Mesenchymal stem cell (in vitro differentiated cells and primary cell): Measurements from ENCODE around the gene ULK4. TPM values are rescaled to one million over a fixed set of nuclear protein-coding genes. Genes with fewer than 3 reads are reported as not detected.

ENCODE experiments used
- DNase-seq: peaks from one replicate; pipeline ENCODE4 v3.0.0-alpha.2; 2013
- H2AFZ ChIP-seq: one replicate; pipeline ENCODE4 v1.6.1; 2013; ENCODE audit warnings: low read depth, mild to moderate bottlenecking, control low read depth, inconsistent platforms, low read length, moderate library complexity
- H2AK5ac ChIP-seq: 2 replicates; pipeline ENCODE4 v1.6.1; 2013; ENCODE audit warnings: low read length, moderate library complexity, mild to moderate bottlenecking, inconsistent platforms; ENCODE audit not compliant: severe bottlenecking
- H2BK120ac ChIP-seq: one replicate; pipeline ENCODE4 v1.6.1; 2013; ENCODE audit warnings: low read depth, mild to moderate bottlenecking, inconsistent platforms, low read length, moderate library complexity
- H2BK12ac ChIP-seq, 2 experiments: one replicate each; pipeline ENCODE4 v1.6.1; 2013; ENCODE audit warnings: inconsistent platforms in 2 of 2, low read length in 2 of 2, mild to moderate bottlenecking in 2 of 2, moderate library complexity in 2 of 2, control low read depth in 1 of 2
- H2BK15ac ChIP-seq: one replicate; pipeline ENCODE4 v1.6.1; 2013; ENCODE audit warnings: mild to moderate bottlenecking, low read depth, inconsistent platforms; ENCODE audit not compliant: poor library complexity, severe bottlenecking
- H2BK5ac ChIP-seq: 2 replicates; pipeline ENCODE4 v1.6.1; 2013; ENCODE audit warnings: low read depth, mild to moderate bottlenecking, low read length, control low read depth, inconsistent platforms; ENCODE audit not compliant: poor library complexity, severe bottlenecking
- H3K14ac ChIP-seq, 2 experiments: one replicate each; pipeline ENCODE4 v1.6.1; 2013; ENCODE audit warnings: inconsistent platforms in 2 of 2, low read length in 2 of 2, control low read depth in 1 of 2, mild to moderate bottlenecking in 1 of 2, moderate library complexity in 1 of 2
- H3K18ac ChIP-seq, 2 experiments: one replicate each; pipeline ENCODE4 v1.6.1; 2013; ENCODE audit warnings: inconsistent platforms in 2 of 2, low read length in 2 of 2, control low read depth in 1 of 2, low read depth in 1 of 2, mild to moderate bottlenecking in 1 of 2
- H3K23ac ChIP-seq, 2 experiments: one replicate each; pipeline ENCODE4 v1.6.1; 2013; ENCODE audit warnings: inconsistent platforms in 2 of 2, low read length in 2 of 2, mild to moderate bottlenecking in 2 of 2, moderate library complexity in 2 of 2, control low read depth in 1 of 2
- H3K27ac ChIP-seq: 2 replicates; pipeline ENCODE4 v1.5.1; 2013; ENCODE audit warnings: mild to moderate bottlenecking, moderate library complexity, low read length, control low read depth, inconsistent platforms; ENCODE audit not compliant: poor library complexity, severe bottlenecking
- H3K27me3 ChIP-seq, 2 experiments: 2 replicates each; pipeline versions ENCODE4 v1.6.1 to v1.7.0; 2013; ENCODE audit warnings: low read length in 2 of 2, mild to moderate bottlenecking in 2 of 2, moderate library complexity in 2 of 2, control low read depth in 1 of 2, inconsistent platforms in 1 of 2; ENCODE audit not compliant: control insufficient read depth in 1 of 2, insufficient read depth in 1 of 2
- H3K36me3 ChIP-seq, 2 experiments: 2 replicates each; pipeline versions ENCODE4 v1.6.1 to v1.7.0; 2013; ENCODE audit warnings: low read length in 2 of 2, control low read depth in 1 of 2, inconsistent platforms in 1 of 2, low read depth in 1 of 2, mild to moderate bottlenecking in 1 of 2; ENCODE audit not compliant: insufficient read depth in 2 of 2, control insufficient read depth in 1 of 2
- H3K4ac ChIP-seq, 2 experiments: one replicate each; pipeline ENCODE4 v1.6.1; 2013; ENCODE audit warnings: inconsistent platforms in 2 of 2, low read length in 2 of 2, mild to moderate bottlenecking in 2 of 2, moderate library complexity in 2 of 2, control low read depth in 1 of 2, low read depth in 1 of 2
- H3K4me1 ChIP-seq: 2 replicates; pipeline ENCODE4 v1.6.1; 2013; ENCODE audit warnings: low read depth, low read length, control low read depth; ENCODE audit not compliant: control insufficient read depth, insufficient read depth
- H3K4me2 ChIP-seq: 2 replicates; pipeline ENCODE4 v1.6.1; 2013; ENCODE audit warnings: low read length, mild to moderate bottlenecking, inconsistent platforms; ENCODE audit not compliant: poor library complexity, severe bottlenecking
- H3K4me3 ChIP-seq, 2 experiments: 2 replicates each; pipeline versions ENCODE4 v1.5.1 to v1.7.0; 2013; ENCODE audit warnings: low read length in 2 of 2, mild to moderate bottlenecking in 2 of 2, control low read depth in 1 of 2, low read depth in 1 of 2; ENCODE audit not compliant: insufficient read depth in 1 of 2
- H3K79me1 ChIP-seq: replicated peaks from 2 replicates; pipeline ENCODE4 v1.6.1; 2013; ENCODE audit warnings: mild to moderate bottlenecking, control low read depth, low read length, inconsistent platforms; ENCODE audit not compliant: poor library complexity, severe bottlenecking
- H3K9ac ChIP-seq: 2 replicates; pipeline ENCODE4 v1.7.0; 2013; ENCODE audit warnings: mild to moderate bottlenecking, low read length, moderate library complexity
- H3K9me3 ChIP-seq: 2 replicates; pipeline ENCODE4 v1.7.0; 2013; ENCODE audit warnings: mild to moderate bottlenecking, low read length; ENCODE audit not compliant: control insufficient read depth
- H4K8ac ChIP-seq: one replicate; pipeline ENCODE4 v1.6.1; 2013; ENCODE audit warnings: inconsistent platforms, mild to moderate bottlenecking, low read length, moderate library complexity
- H4K91ac ChIP-seq: one replicate; pipeline ENCODE4 v1.6.1; 2013; ENCODE audit warnings: mild to moderate bottlenecking, low read length, inconsistent platforms
- WGBS: methylation state at CpG from one replicate; pipeline ENCODE4 v1.1.7; 2013; ENCODE audit warnings: mixed read lengths; 5-methylcytosine and 5-hydroxymethylcytosine counted together
- polyA plus RNA-seq, 2 experiments: library from polyadenylated mRNA; stranded (reverse); fragments of 200-250 nt; gene quantifications; one replicate each; pipeline ENCODE4 v1.2.3, GENCODE V29; 2013

The ULK4 gene
- polyA plus RNA-seq (2013, experiment 1 of 2), result 1.8 TPM
- 2.2 TPM for polyA plus RNA-seq (2013, experiment 2 of 2)

DNA sequence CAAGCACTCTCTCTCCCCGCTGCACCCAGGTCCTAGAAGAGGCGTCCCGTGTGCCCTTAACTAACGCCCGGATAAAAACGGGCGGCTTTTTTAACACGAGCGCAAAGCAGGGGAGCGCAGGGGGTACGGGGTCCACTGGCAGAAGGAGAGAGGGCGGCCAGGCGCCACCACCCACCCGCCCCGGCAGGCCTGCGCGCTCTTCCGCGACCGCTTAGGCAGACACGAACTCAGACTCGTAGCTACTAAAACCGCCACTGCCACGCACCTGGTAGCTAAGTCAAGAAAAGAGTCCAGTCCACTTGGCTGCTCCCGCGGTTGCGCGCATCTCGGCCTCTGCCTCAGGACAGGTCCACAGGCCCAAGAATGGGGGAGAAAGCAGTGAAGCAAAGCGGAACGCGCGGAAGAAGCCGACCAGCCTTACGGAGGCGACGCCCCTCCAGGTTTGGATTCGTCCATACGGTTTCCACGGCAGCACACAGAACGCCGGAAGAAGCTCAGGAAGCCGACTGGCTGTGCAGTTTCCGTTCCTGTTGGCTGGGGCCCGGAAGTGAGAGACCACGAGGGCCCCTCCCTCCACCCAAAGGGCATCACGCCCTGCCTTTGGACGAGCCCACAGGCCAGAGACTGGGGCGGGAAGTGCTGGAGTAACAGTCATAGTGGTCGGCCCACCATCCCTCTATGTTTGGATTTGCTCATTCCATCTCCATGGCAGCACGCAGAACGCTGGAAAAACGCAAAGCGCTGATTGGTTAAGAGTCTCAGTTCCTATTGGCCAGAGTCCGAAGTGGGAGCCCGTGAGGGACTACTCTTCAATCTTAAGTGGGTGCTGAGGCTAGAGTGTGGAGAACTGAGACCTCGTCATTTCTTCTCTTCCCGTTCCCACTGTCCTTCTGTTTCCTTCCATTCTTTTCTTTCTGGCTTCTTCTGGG lies at the start of gene ULK4:
Gene ULK4 (minus strand): TSS at position 353 of the 929 bp plus-strand sequence. CDS start 7,344 bp downstream, outside the sequence.
- DNase-seq, result peak; percentile 100
- H3K18ac ChIP-seq, result peak within 1 kb of the TSS; percentile 46 to 63
- under 1% methylated on average over 57 of the region's 58 CpGs for WGBS

DNA sequence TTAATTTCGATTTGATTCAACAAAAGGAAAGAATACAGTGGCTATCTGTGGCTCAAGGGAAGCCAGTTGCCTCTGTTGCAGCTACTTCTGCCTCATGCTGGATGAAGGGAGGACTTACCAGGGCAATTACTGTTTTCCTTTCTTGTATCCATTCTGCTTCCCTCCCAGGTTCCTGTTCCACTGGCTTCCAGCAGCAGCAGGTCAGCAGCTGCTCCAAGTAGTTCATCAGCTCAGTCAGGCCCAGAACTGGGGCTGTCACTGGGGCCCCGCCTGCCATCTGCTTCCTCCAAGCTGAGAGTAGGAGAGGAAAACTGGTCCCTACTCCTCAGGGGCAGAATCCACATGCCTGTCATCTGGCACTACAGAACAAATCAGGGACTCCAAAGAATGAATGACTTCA lies 48.6 kb upstream of the ULK4 start:
- no peak overlapping the region for H3K4ac ChIP-seq
- H3K4me1 ChIP-seq, result peaks cover 9% of the 10 kb centered on the region
- H3K9me3 ChIP-seq, result no peaks in the 10 kb centered on the region
- no peak overlapping the region for H3K18ac ChIP-seq
- no peak overlapping the region for H4K8ac ChIP-seq
- H3K36me3 ChIP-seq, result no peaks in the 10 kb centered on the region
- no peak overlapping the region for H2BK15ac ChIP-seq
- no peak overlapping the region for H3K4me3 ChIP-seq
- no peak overlapping the region for H2AFZ ChIP-seq
- no peak overlapping the region for H2BK120ac ChIP-seq
- no peak overlapping the region for H3K23ac ChIP-seq
- 64% methylated on average over 2 of the region's 2 CpGs for WGBS
- H3K4me2 ChIP-seq, result no peak overlapping the region
- no peak overlapping the region for H2BK5ac ChIP-seq
- no peak overlapping the region for H4K91ac ChIP-seq
- peaks cover 4% of the 10 kb centered on the region for H3K79me1 ChIP-seq
- no peak overlapping the region for H3K9ac ChIP-seq
- H3K27ac ChIP-seq, result no peak overlapping the region
- no peaks in the 10 kb centered on the region for H3K27me3 ChIP-seq
- H2AK5ac ChIP-seq, result no peak overlapping the region
- no peak overlapping the region for H3K14ac ChIP-seq
- no peak for DNase-seq
- peak overlapping the region in 1 of 2 experiments; percentile 6 for H2BK12ac ChIP-seq

More for the DNA sequence above, at the start of gene ULK4:
- H3K4me3 ChIP-seq, result peak within 1 kb of the TSS; percentile 85 to 98
- H3K27me3 ChIP-seq, result no peaks in the 10 kb centered on the region
- peak within 1 kb of the TSS in 1 of 2 experiments; percentile 21 for H3K14ac ChIP-seq
- H3K4ac ChIP-seq, result peak within 1 kb of the TSS in 1 of 2 experiments; percentile 37
- peak within 1 kb of the TSS; percentile 85 for H2AFZ ChIP-seq
- no peak within 1 kb of the TSS for H2BK12ac ChIP-seq
- peak within 1 kb of the TSS; percentile 59 for H3K27ac ChIP-seq
- peaks cover 3% of the 10 kb centered on the region for H3K4me1 ChIP-seq
- no peaks in the 10 kb centered on the region for H3K36me3 ChIP-seq
- no peak within 1 kb of the TSS for H2AK5ac ChIP-seq
- H2BK15ac ChIP-seq, result no peak within 1 kb of the TSS
- H3K23ac ChIP-seq, result peak within 1 kb of the TSS in 1 of 2 experiments; percentile 27
- peak within 1 kb of the TSS; percentile 99 for H3K9ac ChIP-seq
- H3K79me1 ChIP-seq, result peaks cover 16% of the 10 kb centered on the region
- H2BK5ac ChIP-seq, result no peak within 1 kb of the TSS
- H3K4me2 ChIP-seq, result peak within 1 kb of the TSS; percentile 72
- H4K8ac ChIP-seq, result peak within 1 kb of the TSS; percentile 87
- H2BK120ac ChIP-seq, result no peak within 1 kb of the TSS
- H3K9me3 ChIP-seq, result no peaks in the 10 kb centered on the region
- H4K91ac ChIP-seq, result no peak within 1 kb of the TSS

DNA sequence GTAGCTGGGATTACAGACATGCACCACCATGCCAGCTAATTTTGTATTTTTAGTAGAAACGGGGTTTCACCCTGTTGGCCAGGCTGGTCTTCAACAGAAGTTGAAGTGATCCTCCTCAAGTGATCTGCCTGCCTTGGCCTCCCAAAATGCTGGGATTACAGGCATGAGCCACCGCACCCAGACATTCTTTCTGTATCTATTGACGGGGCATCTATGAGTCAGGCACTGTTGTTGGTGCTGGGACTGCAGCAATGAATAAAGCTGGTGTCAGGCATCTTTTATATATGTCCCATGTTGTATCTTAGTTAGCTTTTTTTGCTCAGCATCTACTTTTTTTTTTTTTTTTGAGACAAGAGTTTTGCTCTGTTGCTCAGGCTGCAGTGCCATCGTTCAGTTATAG lies 47.6 kb upstream of the ULK4 start:
- Histone ChIP-seq H3K9ac (no peak overlapping the region), H3K4me1 (peaks cover 4% of the 10 kb centered on the region), H3K14ac (no peak overlapping the region), H2BK15ac (no peak overlapping the region), H2BK12ac (no peak overlapping the region), H2BK5ac (no peak overlapping the region), H3K36me3 (no peaks in the 10 kb centered on the region), H3K27me3 (no peaks in the 10 kb centered on the region), H4K8ac (no peak overlapping the region), H2AK5ac (no peak overlapping the region), H3K9me3 (no peaks in the 10 kb centered on the region), H3K18ac (no peak overlapping the region), H3K79me1 (peaks cover 4% of the 10 kb centered on the region), H3K23ac (no peak overlapping the region), H2AFZ (no peak overlapping the region), H3K4me2 (no peak overlapping the region), H2BK120ac (no peak overlapping the region), H4K91ac (no peak overlapping the region), H3K4me3 (no peak overlapping the region), H3K4ac (no peak overlapping the region), H3K27ac (no peak overlapping the region)
- 80% methylated on average over 4 of the region's 4 CpGs for WGBS
- DNase-seq, result no peak

DNA sequence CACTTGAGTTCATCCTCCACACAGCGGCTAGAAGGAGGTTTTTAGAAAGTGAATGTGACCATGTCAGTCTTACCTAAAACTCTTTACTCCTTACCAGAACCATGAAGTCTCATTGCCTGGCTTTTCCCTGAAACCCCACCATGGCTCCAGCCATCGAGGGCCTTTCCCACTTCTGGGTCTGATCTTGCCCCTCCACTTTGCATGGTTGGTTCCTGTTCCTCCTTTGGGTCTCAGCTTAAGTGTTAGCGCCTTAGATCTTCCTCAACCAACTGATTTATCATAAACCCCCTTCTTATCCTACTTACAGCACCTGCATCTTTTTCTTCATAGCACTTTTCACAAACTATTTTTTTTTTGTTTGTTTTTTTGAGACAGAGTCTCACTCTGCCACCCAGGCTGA lies 45.9 kb upstream of the ULK4 start:
- Histone ChIP-seq H3K4ac (no peak overlapping the region), H3K23ac (no peak overlapping the region), H3K4me1 (no peaks in the 10 kb centered on the region), H3K4me3 (no peak overlapping the region), H3K9ac (no peak overlapping the region), H3K4me2 (no peak overlapping the region), H4K91ac (no peak overlapping the region), H3K14ac (no peak overlapping the region), H3K27ac (no peak overlapping the region), H3K27me3 (no peaks in the 10 kb centered on the region), H2BK12ac (no peak overlapping the region), H3K36me3 (no peaks in the 10 kb centered on the region), H3K9me3 (no peaks in the 10 kb centered on the region), H2AK5ac (no peak overlapping the region), H2BK120ac (no peak overlapping the region), H4K8ac (no peak overlapping the region), H2BK5ac (no peak overlapping the region), H2AFZ (no peak overlapping the region), H3K79me1 (no peaks in the 10 kb centered on the region), H2BK15ac (no peak overlapping the region), H3K18ac (no peak overlapping the region)
- 90% methylated on average over 3 of the region's 3 CpGs for WGBS
- no peak for DNase-seq
